ENCODE measurements around the gene NUDT19.
A peak's percentile ranks its signal among the peaks of the same experiment; 100 is the strongest.
"Not testable (repeated sequence)": the region's sequence is repeated elsewhere in the genome, so short reads cannot be mapped to it uniquely, and the experiment has no call there.

Gene NUDT19

GRCh38 chr19:32651729-32652140 lies 39.9 kb upstream of the NUDT19 start:
- no peak for TF ChIP-seq CREB5 (CRISPR knock-in tag; IDR thresholded peaks at IDR 0.05; ENCODE audit: low read depth)
- TF ChIP-seq TOX (CRISPR knock-in tag; IDR thresholded peaks at IDR 0.05; ENCODE audit: borderline replicate concordance), result no peak
- ATAC-seq, result peak; percentile 53; the same call in 1 of the 3 replicates

GRCh38 chr19:32652331-32652730 lies 39.3 kb upstream of the NUDT19 start:
- not testable (repeated sequence) for ATAC-seq

GRCh38 chr19:32652894-32653598 lies 38.6 kb upstream of the NUDT19 start:
- no peak for TF ChIP-seq CREB5 (CRISPR knock-in tag; IDR thresholded peaks at IDR 0.05; ENCODE audit: low read depth)
- TF ChIP-seq TCF4 (CRISPR knock-in tag; IDR thresholded peaks at IDR 0.05; ENCODE audit: borderline replicate concordance), result no peak
- TF ChIP-seq GLIS3 (CRISPR knock-in tag; IDR thresholded peaks at IDR 0.05), result no peak
- TF ChIP-seq CSRNP3 (CRISPR knock-in tag; IDR thresholded peaks at IDR 0.05), result no peak
- TF ChIP-seq BACH2 (CRISPR knock-in tag; IDR thresholded peaks at IDR 0.05; ENCODE audit: borderline replicate concordance), result no peak
- TF ChIP-seq ARNTL (CRISPR knock-in tag; IDR thresholded peaks at IDR 0.05; ENCODE audit: borderline replicate concordance, low read depth), result no peak
- TF ChIP-seq POU6F1 (CRISPR knock-in tag; IDR thresholded peaks at IDR 0.05; ENCODE audit: borderline replicate concordance, low read depth), result no peak
- TF ChIP-seq SNAI2 (CRISPR knock-in tag; IDR thresholded peaks at IDR 0.05), result no peak
- TF ChIP-seq ZNF8 (CRISPR knock-in tag; IDR thresholded peaks at IDR 0.05), result no peak
- no peak for TF ChIP-seq ZFP30 (CRISPR knock-in tag; IDR thresholded peaks at IDR 0.05)
- TF ChIP-seq ISL1 (CRISPR knock-in tag; IDR thresholded peaks at IDR 0.05), result no peak
- TF ChIP-seq RARB (CRISPR knock-in tag; IDR thresholded peaks at IDR 0.05), result no peak
- no peak for TF ChIP-seq ZFP3 (CRISPR knock-in tag; IDR thresholded peaks at IDR 0.05)
- TF ChIP-seq ZC3H10 (CRISPR knock-in tag; IDR thresholded peaks at IDR 0.05), result no peak
- no peak for TF ChIP-seq TSHZ2 (CRISPR knock-in tag; IDR thresholded peaks at IDR 0.05)
- TF ChIP-seq PATZ1 (CRISPR knock-in tag; IDR thresholded peaks at IDR 0.05; ENCODE audit: borderline replicate concordance), result no peak
- no peak for TF ChIP-seq ZNF565 (CRISPR knock-in tag; conservative IDR thresholded peaks at IDR 0.05; ENCODE audit: low read depth)
- no peak for TF ChIP-seq ZNF70 (CRISPR knock-in tag; IDR thresholded peaks at IDR 0.05)
- no peak for TF ChIP-seq TOX (CRISPR knock-in tag; IDR thresholded peaks at IDR 0.05; ENCODE audit: borderline replicate concordance)
- peak; percentile 75 for ATAC-seq
